K562 (cell line): Measurements from ENCODE around the gene MYL10.
"Not testable (repeated sequence)": the region's sequence is repeated elsewhere in the genome, so short reads cannot be mapped to it uniquely, and the experiment has no call there.

Experiments used
- EP300 ChIP-seq: IDR thresholded peaks from 2 replicates; pipeline ENCODE4 v1.6.1; 2012; ENCODE audit warnings: low read length, improper control_type of control experiment
- MYC ChIP-seq, 2 experiments: fragments of 250-450 bp in 1 of 2; sonication (Bioruptor Pico) in 1 of 2; IDR thresholded peaks; 2 replicates each; pipeline versions ENCODE4 v1.5.1 to v1.6.1; 2012 to 2021; ENCODE audit warnings: low read depth in 2 of 2, borderline replicate concordance in 1 of 2, improper control_type of control experiment in 1 of 2, low read length in 1 of 2, mild to moderate bottlenecking in 1 of 2, moderate library complexity in 1 of 2
- REST ChIP-seq, 2 experiments: fragments of 450-650 bp; formaldehyde crosslinking in 1 of 2; IDR thresholded peaks; 2 replicates each; pipeline versions ENCODE4 v1.4.0 to v1.6.1; 2014 to 2020; ENCODE audit warnings: mild to moderate bottlenecking in 2 of 2, borderline replicate concordance in 1 of 2, low read depth in 1 of 2
- ZBTB49 ChIP-seq: sonication (generic); formaldehyde crosslinking; IDR thresholded peaks from 2 replicates; pipeline ENCODE4 v1.8.0; 2022; ENCODE audit warnings: missing genetic modification reagents, mild to moderate bottlenecking, borderline replicate concordance
- ZNF212 ChIP-seq: fragments of 450-650 bp; formaldehyde crosslinking; IDR thresholded peaks from 2 replicates; pipeline ENCODE4 v1.4.0; 2020; ENCODE audit warnings: mild to moderate bottlenecking
- ZNF785 ChIP-seq: fragments of 250-450 bp; sonication (Bioruptor Pico); IDR thresholded peaks from 2 replicates; pipeline ENCODE4 v1.4.0; 2020; ENCODE audit warnings: mild to moderate bottlenecking

GRCh38 chr7:101647876-101648275 lies 18.8 kb upstream of the MYL10 start:
- not testable (repeated sequence) for TF ChIP-seq MYC (IDR thresholded peaks at IDR 0.05; ENCODE audit: low read depth, low read length); MYC (CRISPR knock-in tag; IDR thresholded peaks at IDR 0.05; ENCODE audit: borderline replicate concordance, low read depth); ZBTB49 (CRISPR knock-in tag); EP300; ZNF212 (CRISPR knock-in tag); ZNF785 (CRISPR knock-in tag); REST (IDR thresholded peaks at IDR 0.05; ENCODE audit: borderline replicate concordance); REST (CRISPR knock-in tag; IDR thresholded peaks at IDR 0.05; ENCODE audit: low read depth)
